ENCODE data around the gene GRIK2.

DNA sequence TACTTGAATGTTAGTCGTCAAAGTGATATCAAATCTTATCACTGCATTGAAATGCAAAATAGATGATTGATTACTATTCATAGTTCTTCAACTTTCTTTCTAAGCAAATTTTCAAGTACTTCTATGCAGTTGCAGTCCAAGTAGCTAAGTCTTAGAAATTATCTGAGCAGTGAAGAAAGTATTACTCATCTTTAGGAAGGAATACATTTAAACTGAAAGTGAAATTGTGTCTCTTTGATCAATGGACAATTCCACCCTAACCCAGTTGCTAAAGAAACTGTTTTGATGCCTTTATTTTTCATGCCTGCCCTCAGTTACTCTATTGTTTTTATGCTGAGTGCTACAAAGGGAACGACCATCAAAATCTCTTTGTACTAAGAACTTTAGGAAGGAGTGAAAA, 337.4 kb downstream of the GRIK2 start:
- TF ChIP-seq, protein P1, sequence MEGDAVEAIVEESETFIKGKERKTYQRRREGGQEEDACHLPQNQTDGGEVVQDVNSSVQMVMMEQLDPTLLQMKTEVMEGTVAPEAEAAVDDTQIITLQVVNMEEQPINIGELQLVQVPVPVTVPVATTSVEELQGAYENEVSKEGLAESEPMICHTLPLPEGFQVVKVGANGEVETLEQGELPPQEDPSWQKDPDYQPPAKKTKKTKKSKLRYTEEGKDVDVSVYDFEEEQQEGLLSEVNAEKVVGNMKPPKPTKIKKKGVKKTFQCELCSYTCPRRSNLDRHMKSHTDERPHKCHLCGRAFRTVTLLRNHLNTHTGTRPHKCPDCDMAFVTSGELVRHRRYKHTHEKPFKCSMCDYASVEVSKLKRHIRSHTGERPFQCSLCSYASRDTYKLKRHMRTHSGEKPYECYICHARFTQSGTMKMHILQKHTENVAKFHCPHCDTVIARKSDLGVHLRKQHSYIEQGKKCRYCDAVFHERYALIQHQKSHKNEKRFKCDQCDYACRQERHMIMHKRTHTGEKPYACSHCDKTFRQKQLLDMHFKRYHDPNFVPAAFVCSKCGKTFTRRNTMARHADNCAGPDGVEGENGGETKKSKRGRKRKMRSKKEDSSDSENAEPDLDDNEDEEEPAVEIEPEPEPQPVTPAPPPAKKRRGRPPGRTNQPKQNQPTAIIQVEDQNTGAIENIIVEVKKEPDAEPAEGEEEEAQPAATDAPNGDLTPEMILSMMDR (IDR thresholded peaks at IDR 0.05) = no peak
- TF ChIP-seq ZFX (IDR thresholded peaks at IDR 0.05; ENCODE audit: borderline replicate concordance) = no peak
